Astrocyte (in vitro differentiated cells and primary cell): ENCODE measurements around the gene COL5A1. TPM values are rescaled to one million over a fixed set of nuclear protein-coding genes. Genes with fewer than 3 reads are reported as not detected.

Experiments used
- DNase-seq: peaks from one replicate; pipeline ENCODE4 v3.0.0-alpha.2; 2010; ENCODE audit warnings: low read depth
- FAIRE-seq: peaks from 2 replicates; lab custom pipeline; 2011; peaks lifted over from hg19 to GRCh38; lab: Jason Lieb, UNC
- H2AFZ ChIP-seq: 2 replicates; pipeline ENCODE4 v1.6.0; 2012; ENCODE audit warnings: low read depth, low read length, inconsistent platforms
- H3K27ac ChIP-seq: 2 replicates; pipeline ENCODE4 v1.5.1; 2011; ENCODE audit warnings: low read depth, low read length, inconsistent platforms
- H3K27me3 ChIP-seq: 2 replicates; pipeline ENCODE4 v1.6.0; 2011; ENCODE audit warnings: low read length, inconsistent platforms; ENCODE audit not compliant: insufficient read depth
- H3K36me3 ChIP-seq: 2 replicates; pipeline ENCODE4 v1.5.1; 2011; ENCODE audit warnings: low read length, inconsistent platforms; ENCODE audit not compliant: insufficient read depth
- H3K4me1 ChIP-seq: 2 replicates; pipeline ENCODE4 v1.5.1; 2011; ENCODE audit warnings: low read length, inconsistent platforms; ENCODE audit not compliant: insufficient read depth
- H3K4me2 ChIP-seq: 2 replicates; pipeline ENCODE4 v1.6.0; 2012; ENCODE audit warnings: low read length, inconsistent platforms
- H3K4me3 ChIP-seq: 2 replicates; pipeline ENCODE4 v1.5.1; 2011; ENCODE audit warnings: low read depth, mild to moderate bottlenecking, low read length, inconsistent platforms; ENCODE audit not compliant: insufficient read depth
- H3K79me2 ChIP-seq: 2 replicates; pipeline ENCODE4 v1.6.0; 2012; ENCODE audit warnings: mild to moderate bottlenecking, low read length, inconsistent platforms; ENCODE audit not compliant: insufficient read depth
- H3K9ac ChIP-seq: 2 replicates; pipeline ENCODE4 v1.6.0; 2012; ENCODE audit warnings: mild to moderate bottlenecking, low read length, inconsistent platforms
- H3K9me3 ChIP-seq: 2 replicates; pipeline ENCODE4 v1.5.1; 2012; ENCODE audit warnings: low read depth, mild to moderate bottlenecking, low read length, inconsistent platforms; ENCODE audit not compliant: insufficient read depth
- H4K20me1 ChIP-seq: 2 replicates; pipeline ENCODE4 v1.6.0; 2012; ENCODE audit warnings: low read length, inconsistent platforms; ENCODE audit not compliant: insufficient read depth
- H3K27ac Mint-ChIP-seq: one replicate; pipeline ENCODE4 v1.8.0; 2021; ENCODE audit warnings: mild to moderate bottlenecking, mixed read lengths; ENCODE audit not compliant: unreplicated experiment
- H3K27me3 Mint-ChIP-seq: one replicate; pipeline ENCODE4 v1.8.0; 2021; ENCODE audit warnings: low read depth, mixed read lengths; ENCODE audit not compliant: unreplicated experiment
- H3K36me3 Mint-ChIP-seq: one replicate; pipeline ENCODE4 v1.8.0; 2021; ENCODE audit warnings: low read depth, mixed read lengths; ENCODE audit not compliant: unreplicated experiment
- H3K4me1 Mint-ChIP-seq: one replicate; pipeline ENCODE4 v1.8.0; 2021; ENCODE audit warnings: low read depth, mixed read lengths; ENCODE audit not compliant: unreplicated experiment
- H3K4me3 Mint-ChIP-seq: one replicate; pipeline ENCODE4 v1.8.0; 2021; ENCODE audit warnings: mild to moderate bottlenecking, moderate library complexity, mixed read lengths; ENCODE audit not compliant: unreplicated experiment
- H3K9me3 Mint-ChIP-seq: one replicate; pipeline ENCODE4 v1.8.0; 2021; ENCODE audit warnings: mild to moderate bottlenecking, mixed read lengths; ENCODE audit not compliant: unreplicated experiment
- EZH2 ChIP-seq: IDR thresholded peaks from 2 replicates; pipeline ENCODE4 v1.6.1; 2012; ENCODE audit warnings: mild to moderate bottlenecking, low read length, inconsistent platforms; ENCODE audit not compliant: insufficient read depth
- total RNA-seq: library from RNA; stranded (reverse); gene quantifications from 2 replicates; pipeline ENCODE4 v1.2.1, GENCODE V29; 2021
- TF ChIP-seq, protein P1 (sequence below): IDR thresholded peaks from 2 replicates; pipeline ENCODE4 v1.5.1; 2011; ENCODE audit warnings: low read depth, mild to moderate bottlenecking, inconsistent platforms, low read length, moderate library complexity; ENCODE audit not compliant: insufficient read depth

Gene COL5A1
- total RNA-seq, 1 donor from 2014 or later = 1,055 TPM

- no peak for FAIRE-seq
Measured at GRCh38 chr9:134882204-134882785, 240.7 kb downstream of the COL5A1 start.

GRCh38 chr9:134883040-134883782, 241.6 kb downstream of the COL5A1 start:
- H3K9me3 Mint-ChIP-seq = peaks cover 1% of the 10 kb centered on the region
- Histone ChIP-seq H3K9ac (no peak overlapping the region), H2AFZ (no peak overlapping the region), H3K79me2 (no peaks in the 10 kb centered on the region), H3K4me2 (no peak overlapping the region), H3K27me3 (peaks cover 7% of the 10 kb centered on the region), H3K4me3 (no peak overlapping the region), H3K9me3 (no peaks in the 10 kb centered on the region), H3K36me3 (no peaks in the 10 kb centered on the region), H4K20me1 (no peaks in the 10 kb centered on the region), H3K4me1 (no peaks in the 10 kb centered on the region), H3K27ac (no peak overlapping the region)
- H3K36me3 Mint-ChIP-seq = no peaks in the 10 kb centered on the region
- TF ChIP-seq, protein P1, sequence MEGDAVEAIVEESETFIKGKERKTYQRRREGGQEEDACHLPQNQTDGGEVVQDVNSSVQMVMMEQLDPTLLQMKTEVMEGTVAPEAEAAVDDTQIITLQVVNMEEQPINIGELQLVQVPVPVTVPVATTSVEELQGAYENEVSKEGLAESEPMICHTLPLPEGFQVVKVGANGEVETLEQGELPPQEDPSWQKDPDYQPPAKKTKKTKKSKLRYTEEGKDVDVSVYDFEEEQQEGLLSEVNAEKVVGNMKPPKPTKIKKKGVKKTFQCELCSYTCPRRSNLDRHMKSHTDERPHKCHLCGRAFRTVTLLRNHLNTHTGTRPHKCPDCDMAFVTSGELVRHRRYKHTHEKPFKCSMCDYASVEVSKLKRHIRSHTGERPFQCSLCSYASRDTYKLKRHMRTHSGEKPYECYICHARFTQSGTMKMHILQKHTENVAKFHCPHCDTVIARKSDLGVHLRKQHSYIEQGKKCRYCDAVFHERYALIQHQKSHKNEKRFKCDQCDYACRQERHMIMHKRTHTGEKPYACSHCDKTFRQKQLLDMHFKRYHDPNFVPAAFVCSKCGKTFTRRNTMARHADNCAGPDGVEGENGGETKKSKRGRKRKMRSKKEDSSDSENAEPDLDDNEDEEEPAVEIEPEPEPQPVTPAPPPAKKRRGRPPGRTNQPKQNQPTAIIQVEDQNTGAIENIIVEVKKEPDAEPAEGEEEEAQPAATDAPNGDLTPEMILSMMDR = no peak
- TF ChIP-seq EZH2 = no peak
- no peak overlapping the region for H3K4me3 Mint-ChIP-seq
- FAIRE-seq = no peak
- H3K27me3 Mint-ChIP-seq = peaks cover 40% of the 10 kb centered on the region
- no peaks in the 10 kb centered on the region for H3K4me1 Mint-ChIP-seq
- no peak overlapping the region for H3K27ac Mint-ChIP-seq
- DNase-seq = no peak

More at GRCh38 chr9:134882204-134882785, 240.7 kb downstream of the COL5A1 start:
- Histone ChIP-seq H3K79me2 (no peaks in the 10 kb centered on the region), H3K9me3 (no peaks in the 10 kb centered on the region), H3K4me1 (no peaks in the 10 kb centered on the region), H3K27me3 (peaks cover 6% of the 10 kb centered on the region), H3K36me3 (no peaks in the 10 kb centered on the region), H3K4me3 (no peak overlapping the region), H3K27ac (no peak overlapping the region), H3K4me2 (no peak overlapping the region), H2AFZ (no peak overlapping the region), H3K9ac (no peak overlapping the region), H4K20me1 (no peaks in the 10 kb centered on the region)
- Mint-ChIP-seq H3K27ac (no peak overlapping the region), H3K4me1 (no peaks in the 10 kb centered on the region), H3K36me3 (no peaks in the 10 kb centered on the region), H3K27me3 (peaks cover 41% of the 10 kb centered on the region), H3K4me3 (no peak overlapping the region), H3K9me3 (peaks cover 1% of the 10 kb centered on the region)
- DNase-seq = no peak
- TF ChIP-seq, protein P1 = no peak
- no peak for TF ChIP-seq EZH2

- Histone ChIP-seq H3K4me3 (no peak overlapping the region), H3K9ac (no peak overlapping the region), H3K27ac (no peak overlapping the region), H3K4me1 (no peaks in the 10 kb centered on the region), H3K27me3 (peaks cover 7% of the 10 kb centered on the region), H4K20me1 (no peaks in the 10 kb centered on the region), H3K4me2 (no peak overlapping the region), H3K9me3 (no peaks in the 10 kb centered on the region), H3K79me2 (no peaks in the 10 kb centered on the region), H2AFZ (no peak overlapping the region), H3K36me3 (no peaks in the 10 kb centered on the region)
- Mint-ChIP-seq H3K4me3 (no peak overlapping the region), H3K27me3 (peaks cover 40% of the 10 kb centered on the region), H3K36me3 (no peaks in the 10 kb centered on the region), H3K27ac (no peak overlapping the region), H3K4me1 (no peaks in the 10 kb centered on the region), H3K9me3 (peaks cover 1% of the 10 kb centered on the region)
- TF ChIP-seq, protein P1 = no peak
- DNase-seq = no peak
- no peak for FAIRE-seq
Measured at GRCh38 chr9:134884492-134884891, 242.9 kb downstream of the COL5A1 start.
